GM21825 (cell line): ENCODE results near the gene P3R3URF.

ENCODE experiments used
- ATAC-seq: cut with Tn5 transposase; IDR thresholded peaks from one replicate; pipeline ENCODE4 v1.9.1; 2021; ENCODE audit warnings: mild to moderate bottlenecking, moderate library complexity; ENCODE audit not compliant: unreplicated experiment

P3R3URF gene

DNA sequence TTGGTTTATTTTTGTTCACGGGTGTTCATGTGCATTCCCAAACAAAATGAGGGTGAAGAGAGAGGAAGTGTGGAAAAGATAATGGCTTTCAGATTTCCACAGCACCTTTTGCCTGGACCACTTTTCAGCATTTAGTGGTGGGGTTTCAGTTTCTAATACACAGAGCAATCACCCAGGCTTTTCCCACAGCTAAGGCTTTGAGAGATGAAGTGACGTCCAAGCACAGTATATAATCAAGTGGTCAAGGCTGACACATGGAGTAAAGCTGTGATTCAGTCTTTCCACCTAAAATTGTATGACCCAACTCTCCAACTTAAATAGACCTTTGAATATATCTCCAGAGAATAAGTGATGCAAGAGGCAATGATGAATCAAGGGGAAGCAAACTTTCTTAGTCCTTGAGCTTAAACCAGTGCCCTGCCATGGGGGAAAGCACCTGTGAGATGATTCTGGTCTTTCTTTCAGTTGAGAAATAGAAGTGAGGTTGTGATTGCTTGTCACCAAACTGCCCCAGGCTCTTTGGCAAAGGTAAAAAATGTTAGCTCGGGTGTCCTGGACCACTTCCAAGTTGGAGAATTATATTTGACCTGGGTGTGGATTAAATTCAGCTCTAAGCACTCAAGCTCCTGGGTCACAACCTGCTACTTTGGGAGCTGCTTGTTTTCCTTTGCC, 41.5 kb downstream of the P3R3URF start:
- ATAC-seq: no peak

DNA sequence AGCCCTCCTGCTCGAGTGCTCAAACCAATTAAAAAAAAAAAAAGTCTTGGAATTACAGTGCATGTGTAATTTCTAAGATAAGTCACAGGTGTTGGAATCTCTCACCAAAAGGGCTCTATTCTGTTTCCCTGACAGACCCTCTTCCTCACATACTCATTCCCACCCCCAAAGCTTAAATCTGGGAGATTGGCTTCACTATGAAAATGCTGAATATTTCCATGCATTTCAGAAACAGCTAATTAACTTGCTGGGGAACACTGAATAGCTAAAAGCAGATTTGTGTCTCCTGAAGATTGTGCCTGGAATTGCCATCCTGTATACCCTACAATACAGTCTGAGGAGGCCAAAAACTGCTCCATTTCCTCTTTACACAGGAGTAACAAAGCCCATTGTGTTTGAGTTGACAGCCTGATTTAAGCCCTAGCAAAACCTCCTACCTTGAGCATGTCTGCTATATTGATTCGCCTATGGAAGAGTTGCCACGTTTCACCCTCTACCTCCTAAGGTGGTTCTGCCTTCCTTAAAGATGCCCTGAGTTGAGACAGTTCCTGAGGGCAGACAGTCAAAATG, 42.4 kb downstream of the P3R3URF start:
- no peak for ATAC-seq

DNA sequence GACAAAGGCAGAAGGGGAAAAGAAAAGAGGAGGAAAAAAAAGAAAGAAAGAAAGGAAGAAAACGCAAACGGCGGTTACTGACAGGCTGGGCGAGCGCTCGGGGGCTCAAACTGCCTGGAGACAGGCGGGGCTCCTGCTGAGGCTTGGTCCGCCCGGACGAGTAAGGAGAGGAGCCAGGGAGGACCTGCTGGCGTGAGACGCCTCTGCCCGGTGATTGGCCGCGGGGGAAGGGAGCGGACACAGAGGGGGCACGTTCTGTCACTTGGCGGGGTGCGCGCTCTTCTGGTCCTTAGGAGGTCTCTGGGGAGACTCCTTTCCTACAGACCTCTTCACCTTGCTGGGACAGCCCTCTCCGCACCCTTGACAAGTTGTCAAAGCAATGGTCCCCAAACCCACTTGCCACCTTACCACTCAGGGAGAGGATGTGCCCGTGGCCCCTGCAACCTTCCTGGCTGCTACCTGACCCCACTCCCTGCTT, 43.1 kb downstream of the P3R3URF start:
- peak; percentile 42 for ATAC-seq

DNA sequence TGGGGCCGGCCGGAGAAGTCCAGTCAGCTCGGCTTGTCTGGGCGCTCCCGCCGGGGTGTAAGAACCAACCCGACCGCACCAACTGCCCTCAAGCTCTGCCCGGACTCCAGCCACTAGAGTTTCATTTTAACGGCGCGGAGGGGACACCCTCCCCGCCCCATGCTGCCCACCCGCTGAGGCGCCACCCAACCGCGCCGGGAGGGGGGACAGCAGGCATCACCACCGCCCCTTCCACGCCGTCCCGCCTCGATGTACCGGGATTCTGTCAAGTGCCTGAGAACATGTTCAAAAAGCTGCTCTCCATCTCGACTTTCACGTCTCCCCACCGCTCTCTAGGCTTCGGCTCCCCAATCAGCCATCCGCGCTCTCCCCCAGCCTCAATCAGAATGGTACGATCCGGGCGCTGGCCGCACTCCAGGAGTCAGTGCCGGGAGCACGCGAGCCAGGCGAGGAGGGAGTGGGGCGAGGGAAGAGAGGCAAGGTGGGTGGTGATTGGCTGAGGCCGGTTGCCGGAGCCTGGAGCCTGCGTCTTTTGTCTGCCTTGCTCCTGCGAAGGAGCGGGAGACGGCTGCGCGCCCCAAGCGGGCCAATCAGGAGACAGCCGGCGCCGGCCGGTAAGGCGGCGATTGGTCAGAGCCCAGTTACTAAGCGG, 43.6 kb downstream of the P3R3URF start, which contains the start of gene PIK3R3:
Gene PIK3R3 (minus strand): TSS at position 101 of the 652 bp plus-strand sequence. CDS start 677 bp downstream, outside the sequence.
- peak; percentile 86 for ATAC-seq

DNA sequence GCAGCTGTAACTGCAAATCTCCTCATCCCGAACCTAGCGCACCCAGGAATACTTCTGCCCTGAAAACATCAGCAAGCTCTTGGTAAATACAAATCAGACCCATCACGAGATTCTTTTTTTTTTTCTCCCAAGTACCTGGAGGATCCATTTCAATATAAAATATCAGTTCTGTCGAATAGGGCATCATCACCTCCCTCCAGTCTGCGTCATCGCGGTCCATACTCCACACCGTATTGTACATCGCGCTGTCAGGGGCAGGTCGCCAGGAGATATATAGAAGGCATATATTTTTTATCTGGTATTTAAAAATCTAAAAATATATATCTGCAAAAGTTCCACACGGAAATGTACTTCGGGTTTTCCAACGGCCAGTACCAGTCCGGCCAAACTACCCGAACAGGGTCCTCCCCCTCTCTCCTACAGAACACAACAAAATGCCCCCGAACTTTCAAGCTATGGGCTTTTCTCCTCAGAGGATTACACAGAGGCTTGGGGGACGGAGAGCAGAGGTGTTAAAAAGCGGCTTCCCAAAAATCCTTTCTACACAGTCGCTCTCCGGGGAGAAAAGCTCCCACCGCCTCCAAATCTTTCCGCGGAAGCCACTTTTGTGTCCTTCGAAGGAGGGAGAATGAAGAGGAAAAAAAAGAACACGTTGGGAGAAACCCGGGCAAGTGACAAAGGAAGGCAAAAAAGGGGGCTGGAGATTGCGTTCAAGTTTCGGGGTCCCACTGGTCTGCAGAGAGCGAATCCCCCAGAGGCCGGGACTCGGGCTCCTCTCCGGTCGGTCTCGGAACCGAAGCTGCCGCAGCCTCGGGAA, 44.4 kb downstream of the P3R3URF start:
- ATAC-seq: no peak

DNA sequence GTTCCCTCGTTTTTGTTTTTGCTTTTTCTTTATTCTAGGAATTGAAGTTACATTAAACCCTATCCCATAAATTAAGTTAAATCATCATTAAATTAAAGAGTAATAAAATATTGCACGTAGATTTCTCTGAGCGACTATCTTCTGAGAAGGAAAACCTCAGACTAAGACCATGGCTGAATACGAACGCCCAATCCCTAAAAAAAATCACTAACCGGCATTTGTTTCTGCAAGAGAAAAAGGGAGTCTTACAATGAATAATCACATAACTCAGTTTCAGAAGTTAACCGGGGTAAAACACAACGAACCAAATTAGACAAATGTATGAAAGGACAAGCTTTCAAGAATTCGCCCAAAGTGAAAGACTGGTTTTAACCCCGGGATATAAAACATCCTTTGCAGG, 45.2 kb downstream of the P3R3URF start:
- ATAC-seq: no peak

DNA sequence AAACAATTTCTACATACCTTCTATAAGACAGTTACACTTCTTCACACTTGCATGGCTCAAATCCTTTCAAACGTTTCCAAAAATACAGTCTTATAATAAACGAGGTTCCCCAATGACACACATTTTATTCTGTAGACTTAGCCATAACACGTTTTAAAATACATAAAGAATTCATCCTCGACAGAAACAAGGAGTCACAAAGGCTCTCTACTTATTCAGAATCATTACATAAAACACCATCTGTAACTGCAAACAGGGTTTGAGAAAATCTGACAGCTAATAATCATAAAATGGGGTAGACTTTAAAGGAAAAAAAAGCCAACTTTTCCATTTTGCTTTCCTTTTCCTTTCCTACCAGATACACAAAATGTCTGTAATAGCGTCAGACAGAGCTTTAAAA, 45.7 kb downstream of the P3R3URF start:
- no peak for ATAC-seq

DNA sequence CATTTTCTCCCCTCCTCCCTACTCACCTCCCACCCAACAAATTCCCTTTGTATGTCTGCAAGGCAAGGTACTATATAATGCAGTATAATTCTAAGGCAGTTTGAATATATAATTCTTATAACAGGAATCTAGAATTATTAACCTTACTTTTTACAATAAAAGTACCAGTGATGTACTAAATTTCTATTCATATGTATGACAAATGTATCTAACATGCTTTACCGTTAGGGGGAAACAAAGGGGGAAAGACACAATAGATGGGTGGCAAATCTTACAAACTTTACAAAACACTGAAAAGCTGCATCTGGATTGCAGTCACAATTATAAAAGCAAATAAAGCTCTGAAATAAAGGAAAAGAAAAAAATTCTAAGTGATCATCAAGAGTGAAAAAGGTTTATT, 46.2 kb downstream of the P3R3URF start:
- ATAC-seq: no peak

DNA sequence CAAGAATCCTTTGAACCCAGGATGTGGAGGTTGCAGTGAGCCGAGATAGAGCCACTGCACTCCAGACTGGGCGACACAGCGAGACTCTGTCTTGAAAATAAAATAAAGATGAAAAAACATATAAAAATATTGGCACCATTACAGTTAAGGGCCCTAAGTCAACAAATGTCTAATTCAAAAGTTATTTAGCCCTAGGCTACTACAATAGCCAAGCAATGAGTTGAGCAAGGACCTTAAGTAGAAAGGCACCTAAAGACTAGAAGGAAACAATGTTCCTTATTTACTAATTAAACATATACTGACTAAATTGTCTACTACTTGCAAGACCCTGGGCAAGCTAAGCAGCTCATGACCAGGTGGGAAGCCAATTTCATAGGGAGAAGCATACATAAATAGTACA, 47.9 kb downstream of the P3R3URF start:
- ATAC-seq: no peak
